ENCODE measurements around the gene ERRFI1.
A peak's percentile ranks its signal among the peaks of the same experiment; 100 is the strongest.

The ERRFI1 gene

GRCh38 chr1:8018492-8019228, 7.4 kb downstream of the ERRFI1 start:
- H3K4me3 ChIP-seq (replicated peaks; ENCODE audit: low read depth, low read length): no peak overlapping the region
- DNase-seq (ENCODE audit: extremely low read depth, low read depth): no peak
- no peak for TF ChIP-seq CTCF (IDR thresholded peaks at IDR 0.05; ENCODE audit: low read depth, low read length, missing control alignments)

DNA sequence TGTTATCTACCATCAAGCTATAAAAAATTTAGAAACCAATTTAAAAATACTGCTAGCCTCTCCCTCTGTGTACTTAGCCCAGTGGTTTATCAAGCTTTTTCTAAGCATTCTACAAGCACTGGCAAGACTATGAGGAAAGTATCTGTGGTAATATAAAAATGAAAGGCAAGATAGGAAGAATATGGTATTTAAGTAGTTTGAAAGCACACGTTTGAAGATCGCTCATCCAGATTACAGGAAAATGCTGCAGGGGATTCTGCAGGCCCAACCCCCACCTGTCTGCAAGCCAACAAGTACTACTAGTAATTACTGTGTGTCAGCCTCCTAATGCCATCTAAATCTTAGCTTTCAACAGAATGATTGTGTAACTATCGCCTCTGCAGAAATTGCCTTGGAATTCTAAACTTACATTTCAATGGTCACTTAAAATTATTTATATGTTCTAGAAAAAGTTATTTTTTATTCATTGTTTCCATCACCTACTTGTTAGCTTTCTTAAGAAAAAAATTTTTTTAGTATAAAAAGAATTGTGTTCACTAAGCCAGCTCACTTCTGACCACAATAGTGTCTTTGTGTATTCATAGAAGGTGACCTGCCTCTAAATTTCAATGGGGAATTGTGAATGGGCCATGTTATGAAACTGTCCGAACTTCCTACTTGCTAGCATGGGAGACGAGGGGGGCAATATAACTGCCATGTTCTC, 8.5 kb downstream of the ERRFI1 start:
- no peak for DNase-seq (ENCODE audit: extremely low read depth, low read depth)
- no peak overlapping the region for H3K4me3 ChIP-seq (replicated peaks; ENCODE audit: low read depth, low read length)
- no peak for TF ChIP-seq CTCF (IDR thresholded peaks at IDR 0.05; ENCODE audit: low read depth, low read length, missing control alignments)

- no peak for TF ChIP-seq CTCF (IDR thresholded peaks at IDR 0.05; ENCODE audit: low read depth, low read length, missing control alignments)
- H3K4me3 ChIP-seq (replicated peaks; ENCODE audit: low read depth, low read length): no peak overlapping the region
Observed at GRCh38 chr1:8016895-8017241, 9.2 kb downstream of the ERRFI1 start.

GRCh38 chr1:8016210-8016894, 9.8 kb downstream of the ERRFI1 start:
- TF ChIP-seq CTCF (IDR thresholded peaks at IDR 0.05; ENCODE audit: low read depth, low read length, missing control alignments): peak; percentile 15
- no peak overlapping the region for H3K4me3 ChIP-seq (replicated peaks; ENCODE audit: low read depth, low read length)
- no peak for DNase-seq (ENCODE audit: extremely low read depth, low read depth)

More at GRCh38 chr1:8016895-8017241, 9.2 kb downstream of the ERRFI1 start:
- DNase-seq (ENCODE audit: extremely low read depth, low read depth): no peak

- no peak overlapping the region for H3K4me3 ChIP-seq (replicated peaks; ENCODE audit: low read depth, low read length)
- TF ChIP-seq CTCF (IDR thresholded peaks at IDR 0.05; ENCODE audit: low read depth, low read length, missing control alignments): no peak
- no peak for DNase-seq (ENCODE audit: extremely low read depth, low read depth)
Observed at GRCh38 chr1:8015809-8016165, 10.3 kb downstream of the ERRFI1 start.

- peak; percentile 67 for DNase-seq (ENCODE audit: extremely low read depth, low read depth)
- H3K4me3 ChIP-seq (replicated peaks; ENCODE audit: low read depth, low read length): no peak overlapping the region
Observed at GRCh38 chr1:8015036-8015808, 10.9 kb downstream of the ERRFI1 start.

More at GRCh38 chr1:8015036-8015808, 10.9 kb downstream of the ERRFI1 start:
- peak; percentile 51 for TF ChIP-seq CTCF (IDR thresholded peaks at IDR 0.05; ENCODE audit: low read depth, low read length, missing control alignments)

All from HFF-Myc (cell line).